Measurements from ENCODE around the gene PKD2. TPM values are rescaled to one million over a fixed set of nuclear protein-coding genes. Genes with fewer than 3 reads are reported as not detected.

PKD2 gene
- polyA plus RNA-seq, 4 donors = 68.8 to 76.5 (median 72.0) TPM

- no peak for DNase-seq (ENCODE audit: low read depth in 4 of 4, low spot score in 3 of 4)
These were observed 53.0 kb downstream of the PKD2 start for GRCh38 chr4:88060431-88060830.

- DNase-seq (ENCODE audit: low read depth in 4 of 4, low spot score in 3 of 4) = no peak
These were observed 54.9 kb downstream of the PKD2 start for GRCh38 chr4:88062311-88062710.

- DNase-seq (ENCODE audit: low read depth in 4 of 4, low spot score in 3 of 4) = no peak
These were observed 55.4 kb downstream of the PKD2 start for GRCh38 chr4:88062843-88063242.

DNA sequence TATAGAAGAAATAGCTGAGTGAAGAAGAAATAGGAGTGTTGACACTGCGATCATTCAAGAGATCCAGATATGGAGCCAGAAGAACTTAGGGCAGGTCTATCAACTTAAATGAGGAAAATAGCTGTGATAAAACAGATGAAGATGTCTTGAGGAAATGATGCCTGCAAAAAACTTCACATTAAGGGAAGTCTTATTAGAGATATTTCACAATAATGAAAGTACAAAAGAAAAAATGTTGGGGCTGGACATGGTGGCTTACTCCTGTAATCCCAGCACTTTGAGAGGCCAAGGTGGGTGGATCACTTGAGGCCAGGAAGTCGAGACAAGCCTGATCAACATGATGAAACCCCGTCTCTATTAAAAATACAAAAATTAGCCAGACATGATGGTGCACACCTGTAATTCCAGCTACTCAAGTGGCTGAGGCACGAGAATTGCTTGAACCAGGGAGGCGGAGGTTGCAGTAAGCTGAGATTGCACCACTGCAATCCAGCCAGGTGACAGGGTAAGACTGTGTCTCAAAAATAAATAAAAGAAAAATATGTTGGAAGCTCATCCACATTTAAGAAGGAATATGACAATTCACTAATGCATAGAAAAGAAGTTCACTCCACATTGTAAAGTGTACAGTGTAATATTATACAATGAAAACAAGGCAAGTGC is 56.3 kb downstream of the PKD2 start:
- DNase-seq (ENCODE audit: low read depth in 4 of 4, low spot score in 3 of 4) = no peak

DNA sequence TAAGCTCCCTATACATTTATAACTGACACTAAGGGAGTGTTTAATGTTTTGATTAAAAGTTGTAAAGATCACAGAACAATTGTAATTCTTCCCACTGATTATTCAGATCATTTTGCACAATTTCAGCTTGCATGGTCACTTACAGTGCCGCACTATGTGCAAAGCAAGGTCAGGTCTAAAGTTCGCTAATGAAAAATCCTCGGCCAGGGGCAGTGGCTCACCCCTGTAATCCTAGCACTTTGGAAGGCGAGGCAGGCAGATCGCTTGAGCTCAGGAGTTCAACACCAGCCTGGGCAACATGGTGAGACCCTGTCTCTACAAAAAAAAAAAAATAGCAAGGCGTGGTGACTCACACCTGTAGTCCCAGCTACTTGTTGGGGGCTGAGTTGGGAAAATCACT is 57.0 kb downstream of the PKD2 start:
- no peak for DNase-seq (ENCODE audit: low read depth in 4 of 4, low spot score in 3 of 4)

- DNase-seq (ENCODE audit: low read depth in 4 of 4, low spot score in 3 of 4) = no peak
These were observed 62.6 kb downstream of the PKD2 start for GRCh38 chr4:88070031-88070430.

DNA sequence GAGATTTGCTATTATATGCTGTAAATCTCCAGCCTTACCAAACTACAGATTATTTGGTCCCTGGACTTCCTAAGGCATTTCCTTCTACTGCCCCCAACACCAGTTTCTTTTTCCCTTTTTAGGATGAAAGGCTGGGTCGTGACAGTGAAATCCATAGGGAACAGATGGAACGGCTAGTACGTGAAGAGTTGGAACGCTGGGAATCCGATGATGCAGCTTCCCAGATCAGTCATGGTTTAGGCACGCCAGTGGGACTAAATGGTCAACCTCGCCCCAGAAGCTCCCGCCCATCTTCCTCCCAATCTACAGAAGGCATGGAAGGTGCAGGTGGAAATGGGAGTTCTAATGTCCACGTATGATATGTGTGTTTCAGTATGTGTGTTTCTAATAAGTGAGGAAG is 67.9 kb downstream of the PKD2 start:
- no peak for DNase-seq (ENCODE audit: low read depth in 4 of 4, low spot score in 3 of 4)

DNA sequence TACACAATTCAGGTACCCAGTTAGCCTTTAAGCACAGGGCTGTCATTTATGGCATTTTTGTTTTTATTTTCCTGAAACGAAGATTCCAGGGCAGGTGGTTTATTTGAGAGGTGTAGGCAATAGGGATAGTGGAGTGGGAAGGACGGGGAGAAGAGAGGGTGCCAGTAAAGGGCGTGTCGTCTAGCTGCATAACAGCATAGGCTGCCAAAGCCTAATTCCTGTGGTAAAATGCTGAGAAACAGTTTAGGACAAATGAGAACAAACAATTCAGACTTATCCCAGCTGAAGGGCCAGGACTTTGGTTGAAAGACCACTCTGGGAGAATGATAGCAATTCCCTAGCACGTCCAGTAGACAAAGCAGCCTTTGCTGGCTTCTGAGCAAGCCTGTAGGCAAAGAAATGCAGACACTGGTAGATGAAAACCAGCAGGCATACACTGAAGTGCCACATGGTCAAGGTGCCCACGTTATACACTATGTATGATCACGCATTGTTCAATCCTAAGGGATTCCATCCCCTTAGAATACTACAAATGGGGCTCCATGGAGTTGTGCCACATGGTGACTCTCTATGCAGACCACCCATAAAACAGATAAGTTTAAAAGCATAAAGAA is 70.6 kb downstream of the PKD2 start:
- DNase-seq (ENCODE audit: low read depth in 4 of 4, low spot score in 3 of 4) = no peak

DNA sequence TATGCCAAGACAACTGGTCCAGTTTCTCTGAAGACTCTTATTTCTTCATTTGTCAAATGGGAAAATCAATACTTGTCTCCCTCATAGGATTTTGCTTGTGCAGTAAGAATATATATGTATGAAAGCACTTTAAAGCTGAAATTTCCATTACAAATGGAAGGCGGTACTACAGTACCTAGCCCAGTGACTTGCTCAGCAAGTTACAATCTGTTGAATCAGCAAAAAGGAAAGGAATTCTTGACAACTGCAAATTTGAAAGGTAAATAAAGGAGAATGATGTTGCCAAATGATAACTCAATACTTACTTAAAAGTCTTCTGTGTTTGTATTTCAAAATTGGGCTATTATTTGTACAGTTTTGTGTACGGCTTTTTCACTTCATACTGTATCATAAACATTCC is 71.1 kb downstream of the PKD2 start:
- DNase-seq (ENCODE audit: low read depth in 4 of 4, low spot score in 3 of 4) = no peak

- DNase-seq (ENCODE audit: low read depth in 4 of 4, low spot score in 3 of 4) = no peak
These were observed 73.2 kb downstream of the PKD2 start for GRCh38 chr4:88080626-88081025.

DNA sequence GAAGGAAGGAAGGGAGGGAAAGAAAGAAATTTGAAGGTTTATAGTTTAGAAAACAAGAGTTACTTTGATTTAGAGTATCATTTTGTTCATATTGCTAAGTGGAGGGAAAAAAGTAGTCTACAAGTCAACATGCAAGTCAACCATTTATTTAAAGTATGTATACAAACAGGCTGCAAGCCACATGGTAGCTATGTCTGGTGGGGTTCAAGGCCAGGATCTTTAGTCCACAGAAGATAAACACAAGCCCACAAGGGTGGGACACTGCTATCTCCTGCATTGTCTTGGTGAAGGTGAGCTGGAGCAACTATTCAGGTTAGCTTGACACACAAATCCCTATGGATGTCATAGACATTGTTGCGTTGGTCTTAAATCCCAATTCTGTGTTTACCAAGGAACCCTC is 79.6 kb downstream of the PKD2 start:
- DNase-seq (ENCODE audit: low read depth in 4 of 4, low spot score in 3 of 4) = no peak

DNA sequence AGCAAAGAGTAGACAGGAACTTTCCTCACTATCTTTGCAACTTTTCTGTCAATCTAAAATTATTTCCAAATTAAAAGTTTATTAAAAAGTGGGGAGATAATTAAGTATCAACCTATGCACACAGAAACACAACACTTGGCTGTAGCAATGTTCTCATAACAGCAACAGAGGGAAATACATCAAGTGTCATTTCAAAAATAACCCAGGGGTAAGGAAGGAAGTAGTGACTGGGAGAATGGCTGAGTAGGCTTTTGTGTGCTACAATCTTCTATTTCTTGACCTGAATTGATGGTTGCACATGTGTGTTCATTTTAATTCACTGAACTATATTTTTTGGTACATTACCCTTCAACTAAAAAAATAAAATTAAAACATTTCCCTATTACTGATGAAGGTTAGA is 83.5 kb downstream of the PKD2 start:
- no peak for DNase-seq (ENCODE audit: low read depth in 4 of 4, low spot score in 3 of 4)

DNA sequence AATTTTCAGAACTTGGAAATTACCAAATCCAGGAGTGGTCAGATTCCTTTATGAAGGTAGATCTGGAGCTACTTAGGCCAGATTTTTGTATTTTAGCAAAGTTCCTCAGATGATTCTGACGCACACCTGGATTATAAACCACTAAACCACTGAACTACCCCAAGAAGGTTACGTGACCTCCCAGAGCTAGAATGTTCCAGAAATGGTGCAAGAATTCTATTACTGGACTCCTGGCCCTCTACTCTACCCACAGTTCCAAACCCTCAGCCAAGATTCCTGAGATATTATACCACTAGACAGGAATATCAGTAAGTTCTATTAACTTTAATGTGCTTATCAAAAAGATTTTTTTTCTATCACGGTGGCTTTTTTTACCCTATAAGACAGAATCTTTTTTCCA is 83.9 kb downstream of the PKD2 start:
- DNase-seq (ENCODE audit: low read depth in 4 of 4, low spot score in 3 of 4) = no peak

GRCh38 chr4:88093874-88094273 is 86.4 kb downstream of the PKD2 start:
- no peak for DNase-seq (ENCODE audit: low read depth in 4 of 4, low spot score in 3 of 4)

- DNase-seq (ENCODE audit: low read depth in 4 of 4, low spot score in 3 of 4) = no peak
These were observed 89.9 kb downstream of the PKD2 start for GRCh38 chr4:88097301-88097700.

DNA sequence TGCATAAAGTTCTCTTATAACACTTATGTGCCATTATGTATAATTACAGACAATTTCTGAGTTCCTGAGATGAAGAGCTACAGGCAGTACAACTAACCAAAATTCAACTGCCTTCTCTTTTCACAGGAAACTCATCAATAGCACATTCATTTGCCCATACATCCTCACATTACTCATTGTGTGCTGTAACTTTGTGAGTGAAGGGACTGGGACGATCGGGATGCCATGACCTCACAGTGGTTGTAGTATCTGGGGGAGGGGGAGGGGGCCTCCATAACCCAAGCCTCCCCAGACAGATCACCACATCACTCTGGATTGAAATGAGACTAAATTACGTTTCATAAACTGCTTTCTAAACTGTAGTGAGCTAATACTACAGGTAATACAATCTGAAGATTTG is 90.3 kb downstream of the PKD2 start:
- no peak for DNase-seq (ENCODE audit: low read depth in 4 of 4, low spot score in 3 of 4)

DNA sequence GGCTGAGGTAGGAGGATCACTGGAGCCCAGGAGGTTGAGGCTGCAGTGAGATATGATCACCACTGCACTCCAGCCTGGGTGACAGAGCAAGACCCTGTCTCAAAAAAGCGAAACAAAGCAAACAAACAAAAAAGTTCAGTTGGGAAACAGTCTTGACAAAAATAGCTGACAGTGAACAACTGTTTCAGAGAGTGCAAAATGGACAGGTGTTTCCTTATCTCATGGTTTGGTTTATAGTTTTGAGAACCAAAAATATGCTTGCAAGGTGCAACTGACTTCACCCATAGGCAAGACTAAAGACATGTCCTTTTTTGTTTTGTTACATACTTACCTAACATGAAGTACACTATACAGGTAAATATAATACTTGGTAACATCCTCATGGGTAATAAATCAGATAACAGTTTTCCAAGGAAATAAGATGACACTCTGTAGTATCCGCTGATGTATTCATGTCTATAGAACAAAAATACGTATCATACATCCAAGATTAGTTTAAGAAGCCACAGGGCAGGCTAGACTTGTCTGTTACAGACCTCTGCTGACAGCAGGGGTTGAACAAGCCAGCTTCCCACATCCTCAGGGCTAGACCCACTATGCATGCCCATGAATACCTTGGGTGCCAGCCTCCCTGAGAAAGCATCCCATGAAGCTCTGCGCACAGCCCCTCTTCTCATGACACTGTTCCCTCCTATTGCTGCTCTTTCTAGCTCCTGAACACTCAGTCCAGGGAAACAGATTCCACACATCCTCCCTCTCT is 91.7 kb downstream of the PKD2 start:
- DNase-seq (ENCODE audit: low read depth in 4 of 4, low spot score in 3 of 4) = no peak

- no peak for DNase-seq (ENCODE audit: low read depth in 4 of 4, low spot score in 3 of 4)
These were observed 93.7 kb downstream of the PKD2 start for GRCh38 chr4:88101165-88101564.

- no peak for DNase-seq (ENCODE audit: low read depth in 4 of 4, low spot score in 3 of 4)
These were observed 94.6 kb downstream of the PKD2 start for GRCh38 chr4:88102026-88102425.

GRCh38 chr4:88104902-88105610 is 97.6 kb downstream of the PKD2 start:
- no peak for DNase-seq (ENCODE audit: low read depth in 4 of 4, low spot score in 3 of 4)

- no peak for DNase-seq (ENCODE audit: low read depth in 4 of 4, low spot score in 3 of 4)
These were observed 98.8 kb downstream of the PKD2 start for GRCh38 chr4:88106205-88106604.
